Stimulated activated CD4-positive, alpha-beta T cell treated with anti-CD3 and anti-CD28 coated beads, Interleukin-1b, Interleukin-23, amount 100 ng/mL, for 48 hours (primary cell): ENCODE results near the gene SELENBP1.
"Not testable (repeated sequence)": the region's sequence is repeated elsewhere in the genome, so short reads cannot be mapped to it uniquely, and the experiment has no call there.

ENCODE experiments used
- DNase-seq: peaks from one replicate; pipeline ENCODE4 v3.0.0-alpha.2; 2020

SELENBP1 gene

DNA sequence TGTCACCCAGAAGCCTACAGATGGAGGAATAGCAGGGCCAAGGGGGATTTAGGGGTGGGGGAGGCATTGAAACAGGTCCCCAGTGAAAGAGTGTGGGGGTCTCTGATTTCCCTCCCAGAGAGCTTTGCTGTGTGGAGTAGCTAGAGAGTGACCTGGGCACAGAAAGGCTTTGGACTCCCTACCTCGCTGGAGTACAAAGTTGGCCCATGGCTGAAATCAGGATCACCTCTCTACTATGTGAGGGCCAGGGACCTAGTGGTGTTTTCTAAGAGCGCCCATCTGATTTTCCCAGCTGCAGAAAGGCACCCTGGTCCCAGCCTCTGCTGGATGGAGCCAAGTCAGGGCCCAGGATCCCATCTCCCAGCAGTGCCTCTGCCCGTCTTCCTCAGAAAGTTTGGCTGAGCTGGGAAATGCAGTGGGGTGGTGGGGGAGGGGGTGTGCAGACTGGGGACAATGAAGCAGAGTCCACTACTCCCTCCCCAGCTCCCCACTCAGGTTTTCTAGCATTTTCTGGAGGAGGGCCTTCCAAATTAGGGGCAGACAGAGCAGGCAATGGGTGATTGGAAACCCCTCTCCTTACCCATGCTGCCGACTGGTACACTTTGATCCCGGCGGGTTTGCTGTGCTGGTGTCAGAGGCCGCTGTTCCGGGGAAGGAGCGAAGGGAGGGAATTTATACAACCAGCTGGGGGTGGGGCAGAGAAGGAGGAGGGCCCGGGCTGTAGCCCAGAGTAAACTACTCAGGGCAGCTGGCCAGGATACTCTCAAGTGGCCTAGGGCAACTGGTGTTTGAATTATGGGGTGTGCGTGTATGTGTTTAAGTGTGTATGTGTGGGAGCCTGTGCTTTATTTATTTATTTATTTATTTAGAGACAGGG, at the start of gene SELENBP1:
TSS of gene SELENBP1 (minus strand) at position 648 of the 877 bp plus-strand sequence. CDS start at position 584, 64 bp downstream.
- DNase-seq = no peak

DNA sequence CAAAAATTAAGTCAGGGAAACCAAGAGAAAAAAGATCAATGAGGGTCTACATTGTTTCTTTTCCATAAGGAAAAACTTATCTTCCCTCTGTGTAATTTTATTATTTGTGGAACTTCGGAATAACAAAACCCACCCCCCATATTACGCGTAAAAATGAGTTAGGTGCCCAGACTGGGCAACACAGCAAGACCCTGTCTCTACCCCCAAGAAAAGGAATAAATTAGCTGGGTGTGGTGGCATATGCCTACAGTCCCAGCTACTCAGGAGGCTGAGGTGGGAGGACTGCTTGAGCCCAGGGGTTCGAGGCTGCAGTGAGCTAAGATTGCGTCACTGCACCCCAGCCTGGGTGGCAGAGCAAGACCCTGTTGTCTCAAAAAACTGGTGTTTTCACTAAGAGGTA, 47.3 kb upstream of the SELENBP1 start:
- DNase-seq = no peak

DNA sequence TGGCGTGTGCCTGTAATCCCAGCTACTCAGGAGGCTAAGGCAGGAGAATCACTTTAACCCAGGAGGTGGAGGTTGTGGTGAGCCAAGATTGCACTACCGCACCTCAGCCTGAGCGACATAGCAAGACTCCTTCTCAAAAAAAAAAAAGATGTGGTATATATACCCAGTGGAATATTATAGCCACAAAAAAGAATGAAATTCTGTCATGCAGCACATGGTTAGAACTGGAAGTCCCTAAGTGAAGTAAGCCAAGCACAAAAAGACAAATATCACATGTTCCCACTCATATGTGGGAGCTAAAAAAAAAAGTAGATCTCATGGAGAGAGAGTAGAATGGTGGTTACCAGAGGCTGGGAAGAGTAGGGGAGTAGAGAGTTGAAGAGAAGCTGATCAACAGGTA, 45.6 kb upstream of the SELENBP1 start:
- DNase-seq = no peak

GRCh38 chr1:151416231-151416630, 43.7 kb upstream of the SELENBP1 start:
- no peak for DNase-seq

- no peak for DNase-seq
These were observed 39.4 kb upstream of the SELENBP1 start for GRCh38 chr1:151411884-151412283.

DNA sequence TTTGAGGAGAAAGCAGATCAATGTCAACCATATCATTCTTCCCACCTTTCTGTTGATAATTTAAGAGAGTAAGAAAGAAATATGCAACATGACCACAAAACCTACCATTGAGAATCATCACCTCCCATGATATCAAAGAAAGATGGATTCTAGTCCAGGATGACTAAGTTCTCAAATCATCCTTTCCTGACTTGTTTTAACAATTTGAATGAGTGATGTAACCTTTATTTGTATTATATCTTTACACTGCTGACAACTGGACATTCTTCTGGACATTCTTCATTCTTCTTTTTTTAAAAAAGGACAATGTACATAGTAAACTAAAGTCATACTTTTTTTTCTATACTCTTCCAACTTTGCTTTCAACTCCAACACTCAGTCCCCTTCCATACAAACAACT, 36.4 kb upstream of the SELENBP1 start:
- no peak for DNase-seq

GRCh38 chr1:151407304-151407703, 34.8 kb upstream of the SELENBP1 start:
- DNase-seq = no peak

DNA sequence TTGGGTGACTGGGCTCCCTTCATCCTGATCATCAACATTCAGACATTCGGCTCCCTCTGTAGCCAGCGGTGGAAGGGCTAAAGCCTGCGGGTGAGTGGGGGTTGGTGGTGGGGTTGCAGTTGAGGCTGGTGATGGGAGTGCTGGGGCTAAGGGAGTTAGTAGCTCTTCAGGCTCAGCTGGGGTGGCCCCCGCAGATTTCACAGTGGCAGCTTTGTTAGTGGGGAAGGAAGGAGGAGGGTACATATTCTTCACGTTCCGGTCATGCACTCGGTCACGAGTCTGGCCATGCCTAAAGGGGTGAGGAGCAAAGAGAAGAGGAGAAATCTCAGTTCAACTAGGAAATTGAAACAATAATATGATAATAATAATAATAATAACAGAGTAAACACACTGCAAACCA, 33.7 kb upstream of the SELENBP1 start:
- no peak for DNase-seq

DNA sequence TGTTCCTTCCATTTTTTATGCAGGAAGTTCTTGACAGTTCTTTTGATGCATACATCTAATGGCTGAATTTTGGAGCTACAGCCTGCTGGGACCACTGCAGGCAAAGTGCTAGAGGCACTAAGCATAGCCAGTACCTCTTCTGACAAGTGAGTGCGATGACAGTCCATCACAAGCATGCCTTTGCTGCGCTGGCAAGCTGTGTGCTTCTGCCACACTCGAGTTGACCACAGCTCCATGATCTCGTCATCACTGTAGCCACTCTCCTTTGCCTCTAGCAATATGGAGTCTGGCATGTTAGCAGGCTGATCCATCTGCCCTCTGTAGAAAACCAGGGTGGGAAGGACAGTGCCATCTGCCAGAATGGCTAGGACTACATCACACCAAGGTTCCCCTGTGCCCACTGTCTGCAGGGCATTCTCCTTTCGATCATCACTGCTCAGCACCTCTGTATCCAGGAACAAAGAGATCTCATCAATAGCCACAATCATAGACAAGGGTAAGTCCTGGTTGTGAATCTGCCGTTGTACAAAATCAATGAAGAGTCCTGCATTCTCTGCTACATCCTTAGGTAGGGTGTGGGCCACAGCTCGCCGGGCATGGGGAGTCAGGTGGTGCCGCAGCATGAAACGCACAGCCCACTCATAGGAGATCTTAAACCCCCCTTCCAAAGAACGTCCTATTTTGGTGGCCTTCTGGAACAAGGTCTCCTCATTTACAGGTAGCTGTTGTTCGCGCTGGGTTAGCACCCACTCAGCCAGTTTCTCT, 32.9 kb upstream of the SELENBP1 start:
- no peak for DNase-seq

- DNase-seq = no peak
These were observed 31.1 kb upstream of the SELENBP1 start for GRCh38 chr1:151403612-151404011.

DNA sequence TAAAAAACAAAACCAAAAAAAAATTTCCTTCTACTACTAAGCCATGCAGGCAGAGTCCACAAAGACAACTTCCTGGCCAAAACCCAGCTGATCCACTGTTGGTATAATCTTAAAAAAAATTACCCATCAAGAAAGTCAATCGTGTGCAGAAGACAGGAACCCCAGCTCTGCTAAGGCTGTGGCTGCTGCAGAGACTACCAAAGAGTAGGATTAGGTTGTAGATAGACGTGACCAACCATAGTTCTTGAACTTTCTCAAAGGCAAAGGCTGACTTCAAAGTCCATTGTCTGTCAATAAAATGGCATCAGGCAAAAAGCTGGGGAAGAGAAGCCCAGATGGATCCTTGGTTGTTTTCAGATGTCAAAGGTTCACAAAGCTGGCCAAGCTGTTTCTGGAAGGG, 30.3 kb upstream of the SELENBP1 start:
- DNase-seq = no peak

DNA sequence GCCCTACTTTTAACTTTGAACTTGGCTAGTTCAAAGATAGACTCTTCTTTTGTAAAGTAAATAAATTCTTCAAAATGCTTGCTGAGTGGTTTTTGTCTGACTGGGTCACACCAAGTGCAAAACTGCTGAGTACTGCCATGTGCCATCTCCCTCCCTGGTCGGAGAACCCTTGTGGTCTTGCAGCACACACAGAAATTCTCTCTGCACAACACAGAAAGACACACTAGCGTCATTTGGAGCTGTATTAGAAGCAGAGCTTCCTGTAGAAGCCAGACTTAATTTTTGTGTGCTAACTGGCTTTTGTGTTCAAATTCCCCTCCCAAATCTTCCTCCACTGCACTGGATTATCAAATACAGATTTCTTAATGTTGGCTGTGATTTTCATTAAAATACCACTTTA, 29.4 kb upstream of the SELENBP1 start:
- DNase-seq = no peak

DNA sequence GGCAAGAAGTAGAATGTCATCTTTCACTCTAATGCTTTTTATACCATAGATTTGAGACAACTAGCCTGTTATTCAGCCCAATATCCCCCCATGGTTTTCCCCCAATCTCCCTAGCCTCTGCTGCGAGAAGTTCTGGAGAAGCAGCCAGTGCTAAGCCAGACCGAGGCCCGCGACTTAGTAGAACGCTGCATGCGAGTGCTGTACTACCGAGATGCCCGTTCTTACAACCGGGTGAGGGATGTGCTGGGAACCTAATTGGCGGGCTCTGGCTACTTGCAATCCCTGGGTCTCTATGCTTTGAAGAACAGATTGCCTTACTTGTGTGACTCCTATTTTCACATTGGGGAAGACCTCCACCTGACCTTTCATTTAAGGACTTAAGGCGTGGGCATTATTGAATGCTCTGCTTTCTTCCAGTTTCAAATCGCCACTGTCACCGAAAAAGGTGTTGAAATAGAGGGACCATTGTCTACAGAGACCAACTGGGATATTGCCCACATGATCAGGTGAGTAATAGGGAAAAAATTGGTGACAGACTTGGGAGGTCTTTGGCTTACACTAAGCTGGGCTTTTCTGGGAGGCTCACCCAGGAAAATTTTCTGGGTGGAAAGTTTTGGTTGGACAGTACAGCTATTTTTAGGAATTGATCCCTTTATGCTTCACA, 28.8 kb upstream of the SELENBP1 start:
- DNase-seq = no peak

DNA sequence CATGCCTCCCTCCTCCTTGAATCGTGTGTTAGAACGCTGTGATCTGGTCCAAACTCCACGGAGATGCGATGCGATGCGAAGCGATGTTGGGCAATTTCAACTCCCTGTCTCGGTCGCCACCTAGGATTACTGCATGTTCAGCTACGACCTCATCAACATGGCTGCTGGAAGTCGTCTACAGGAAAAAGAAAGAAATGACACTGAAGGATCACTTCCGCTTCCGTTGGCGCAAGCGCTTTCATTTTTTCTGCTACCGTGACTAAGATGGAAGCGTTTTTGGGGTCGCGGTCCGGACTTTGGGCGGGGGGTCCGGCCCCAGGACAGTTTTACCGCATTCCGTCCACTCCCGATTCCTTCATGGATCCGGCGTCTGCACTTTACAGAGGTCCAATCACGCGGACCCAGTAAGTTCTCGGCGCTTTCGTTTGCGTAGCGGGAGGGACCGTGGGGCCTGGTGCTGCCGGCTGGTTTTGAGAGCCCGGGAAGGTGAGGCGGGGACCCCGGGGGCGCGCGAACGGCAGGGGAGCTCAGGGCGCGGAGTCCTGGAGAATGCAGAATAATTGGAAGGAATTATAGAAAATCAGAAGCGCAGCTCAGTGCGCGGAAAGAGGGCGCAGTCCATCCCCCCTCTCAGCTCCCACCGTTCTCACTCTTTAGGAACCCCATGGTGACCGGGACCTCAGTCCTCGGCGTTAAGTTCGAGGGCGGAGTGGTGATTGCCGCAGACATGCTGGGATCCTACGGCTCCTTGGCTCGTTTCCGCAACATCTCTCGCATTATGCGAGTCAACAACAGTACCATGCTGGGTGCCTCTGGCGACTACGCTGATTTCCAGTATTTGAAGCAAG, 27.0 kb upstream of the SELENBP1 start, which contains the start of gene PSMB4:
TSS of gene PSMB4 (plus strand) at position 250 of the 848 bp plus-strand sequence. CDS start at position 265, 15 bp downstream.
- DNase-seq = peak; percentile 81

- not testable (repeated sequence) for DNase-seq
These were observed 23.8 kb upstream of the SELENBP1 start for GRCh38 chr1:151396265-151396664.

DNA sequence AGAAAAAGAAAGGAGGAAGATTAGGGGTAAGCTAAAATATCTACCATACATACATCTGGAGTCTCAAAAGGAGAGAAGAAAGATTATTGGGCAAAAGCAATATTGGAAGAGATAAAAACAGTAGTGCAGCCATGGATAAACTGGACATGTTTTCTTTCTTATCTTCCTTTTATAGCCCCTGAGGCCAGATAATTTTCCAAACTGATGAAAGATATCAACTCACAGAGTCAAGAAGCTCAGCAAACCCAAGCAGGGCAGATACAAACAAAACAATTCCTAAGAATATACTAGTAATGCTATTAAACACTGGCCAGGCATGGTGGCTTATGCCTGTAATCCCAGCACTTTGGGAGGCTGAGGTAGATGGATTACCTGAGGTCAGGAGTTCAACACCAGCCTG, 21.1 kb upstream of the SELENBP1 start:
- DNase-seq = no peak

DNA sequence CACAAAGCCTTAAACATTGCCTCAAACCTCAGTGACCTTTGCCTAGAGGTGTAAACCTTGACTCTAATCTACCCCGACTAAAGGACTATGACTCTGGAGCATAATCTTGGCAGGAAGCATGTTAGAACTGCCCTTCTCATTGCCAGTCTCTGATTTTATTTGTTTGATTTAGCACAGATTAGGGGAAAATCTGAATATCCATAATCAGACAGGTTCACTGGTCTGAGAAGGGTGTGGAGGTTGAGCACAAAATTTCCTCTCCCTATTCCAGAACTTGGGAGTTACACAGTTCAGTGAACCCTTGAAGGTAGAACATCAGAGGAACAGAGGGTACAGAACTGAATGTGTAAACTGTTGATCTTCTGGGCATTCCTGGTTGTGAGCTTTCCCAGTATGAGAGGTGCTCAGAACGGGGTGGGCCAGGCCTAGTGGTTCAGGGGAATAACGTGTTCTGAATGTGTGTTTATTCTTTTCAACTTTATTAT, 18.6 kb upstream of the SELENBP1 start:
- DNase-seq = no peak

GRCh38 chr1:151390221-151391078, 17.9 kb upstream of the SELENBP1 start:
- DNase-seq = not testable (repeated sequence)

GRCh38 chr1:151386002-151386401, 13.5 kb upstream of the SELENBP1 start:
- no peak for DNase-seq

- no peak for DNase-seq
These were observed 12.1 kb upstream of the SELENBP1 start for GRCh38 chr1:151384584-151384983.
